Colonic mucosa (tissue), 4 donors: ENCODE results near the gene LAMA1. TPM values are rescaled to one million over a fixed set of nuclear protein-coding genes. Genes with fewer than 3 reads are reported as not detected.

Experiments
- DNase-seq: peaks from one replicate; pipeline ENCODE4 v3.0.0-alpha.2; 2020
- H3K27ac ChIP-seq: fragments of 200-600 bp; one replicate; pipeline ENCODE4 v1.8.0; 2021
- H3K27me3 ChIP-seq: fragments of 200-600 bp; one replicate; pipeline ENCODE4 v1.8.0; 2021
- H3K36me3 ChIP-seq: fragments of 200-600 bp; one replicate; pipeline ENCODE4 v1.8.0; 2021
- H3K4me1 ChIP-seq: fragments of 200-600 bp; one replicate; pipeline ENCODE4 v1.8.0; 2021; ENCODE audit warnings: mild to moderate bottlenecking
- H3K4me3 ChIP-seq: fragments of 200-600 bp; one replicate; pipeline ENCODE4 v1.8.0; 2021
- H3K9ac ChIP-seq, 2 donors: one replicate each; pipeline ENCODE4 v1.7.0; 2013; ENCODE audit warnings: control low read depth in 2 of 2, low read depth in 2 of 2, low read length in 2 of 2
- H3K9me3 ChIP-seq: fragments of 200-600 bp; one replicate; pipeline ENCODE4 v1.8.0; 2021
- intact Hi-C: fragments of 100-400 bp; cut with DNase I; formaldehyde crosslinking; loops from one replicate; pipeline ENCODE4 v1.14.1; 2022
- total RNA-seq, 2 donors: library from RNA; stranded (reverse); fragmentation: NEBNext Ultra II Directional in 1 of 2; extraction: Animal tissue kit (Norgen Biotek cat#: 25700) in 1 of 2; gene quantifications; one replicate each; pipeline ENCODE4 v1.2.1, GENCODE V29; 2021
- TF ChIP-seq, protein P1 (sequence below): fragments of 200-600 bp; IDR thresholded peaks from one replicate; pipeline ENCODE4 v1.8.0; 2022; ENCODE audit warnings: antibody characterized with exemption, mild to moderate bottlenecking
- donor health status: healthy.
- donor health status: DM: no; HTN: no; CAD: no.
- donor health status: DM: no; HTN: no; CAD: no.

LAMA1 gene
- total RNA-seq, 2 donors from 2014 or later = 7.7 to 24.2 TPM

GRCh38 chr18:7105268-7105667, 12.3 kb downstream of the LAMA1 start:
- TF ChIP-seq, protein P1, sequence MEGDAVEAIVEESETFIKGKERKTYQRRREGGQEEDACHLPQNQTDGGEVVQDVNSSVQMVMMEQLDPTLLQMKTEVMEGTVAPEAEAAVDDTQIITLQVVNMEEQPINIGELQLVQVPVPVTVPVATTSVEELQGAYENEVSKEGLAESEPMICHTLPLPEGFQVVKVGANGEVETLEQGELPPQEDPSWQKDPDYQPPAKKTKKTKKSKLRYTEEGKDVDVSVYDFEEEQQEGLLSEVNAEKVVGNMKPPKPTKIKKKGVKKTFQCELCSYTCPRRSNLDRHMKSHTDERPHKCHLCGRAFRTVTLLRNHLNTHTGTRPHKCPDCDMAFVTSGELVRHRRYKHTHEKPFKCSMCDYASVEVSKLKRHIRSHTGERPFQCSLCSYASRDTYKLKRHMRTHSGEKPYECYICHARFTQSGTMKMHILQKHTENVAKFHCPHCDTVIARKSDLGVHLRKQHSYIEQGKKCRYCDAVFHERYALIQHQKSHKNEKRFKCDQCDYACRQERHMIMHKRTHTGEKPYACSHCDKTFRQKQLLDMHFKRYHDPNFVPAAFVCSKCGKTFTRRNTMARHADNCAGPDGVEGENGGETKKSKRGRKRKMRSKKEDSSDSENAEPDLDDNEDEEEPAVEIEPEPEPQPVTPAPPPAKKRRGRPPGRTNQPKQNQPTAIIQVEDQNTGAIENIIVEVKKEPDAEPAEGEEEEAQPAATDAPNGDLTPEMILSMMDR = no peak
- H3K9me3 ChIP-seq = no peaks in the 10 kb centered on the region
- DNase-seq = no peak
- intact Hi-C loops = no loop called here
- no peaks in the 10 kb centered on the region for H3K27me3 ChIP-seq
- no peaks in the 10 kb centered on the region for H3K4me1 ChIP-seq
- no peak overlapping the region for H3K9ac ChIP-seq
- no peak overlapping the region for H3K4me3 ChIP-seq
- H3K36me3 ChIP-seq = no peaks in the 10 kb centered on the region
- no peak overlapping the region for H3K27ac ChIP-seq

DNA sequence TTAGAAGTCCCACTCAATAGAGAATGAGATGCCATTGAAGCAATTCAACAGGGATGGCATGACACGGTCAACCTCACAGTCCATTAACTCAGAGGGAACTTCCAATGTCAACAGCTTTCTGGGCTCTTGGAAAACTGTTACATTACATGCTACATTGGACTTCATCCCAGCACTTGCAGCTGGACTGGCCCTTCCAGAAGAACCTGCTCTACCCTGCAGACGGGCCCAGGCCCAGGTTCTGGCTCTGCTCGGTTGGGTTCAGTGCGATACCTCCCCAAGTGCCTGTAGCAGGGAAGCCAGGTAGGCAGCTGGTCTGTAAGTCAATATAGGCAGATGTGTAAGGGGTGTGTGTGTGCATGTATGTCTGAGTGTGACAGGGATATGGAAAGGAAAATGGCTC, 12.9 kb downstream of the LAMA1 start:
- TF ChIP-seq, protein P1 = no peak
- no peak overlapping the region for H3K27ac ChIP-seq
- no peaks in the 10 kb centered on the region for H3K4me1 ChIP-seq
- no peaks in the 10 kb centered on the region for H3K36me3 ChIP-seq
- intact Hi-C loops = no loop called here
- H3K9ac ChIP-seq = no peak overlapping the region
- DNase-seq = no peak
- no peaks in the 10 kb centered on the region for H3K9me3 ChIP-seq
- no peaks in the 10 kb centered on the region for H3K27me3 ChIP-seq
- H3K4me3 ChIP-seq = no peak overlapping the region

- intact Hi-C loops = no loop called here
- Histone ChIP-seq H3K4me1 (no peaks in the 10 kb centered on the region), H3K36me3 (no peaks in the 10 kb centered on the region), H3K27ac (no peak overlapping the region), H3K27me3 (no peaks in the 10 kb centered on the region), H3K4me3 (no peak overlapping the region), H3K9ac (no peak overlapping the region), H3K9me3 (no peaks in the 10 kb centered on the region)
- DNase-seq = no peak
- TF ChIP-seq, protein P1 = no peak
Observed at GRCh38 chr18:7102131-7102530, 15.5 kb downstream of the LAMA1 start.

GRCh38 chr18:7096838-7097237, 20.8 kb downstream of the LAMA1 start:
- Histone ChIP-seq H3K36me3 (no peaks in the 10 kb centered on the region), H3K9ac (no peak overlapping the region), H3K9me3 (no peaks in the 10 kb centered on the region), H3K27me3 (no peaks in the 10 kb centered on the region), H3K4me1 (no peaks in the 10 kb centered on the region), H3K4me3 (no peak overlapping the region), H3K27ac (no peak overlapping the region)
- TF ChIP-seq, protein P1 = no peak
- intact Hi-C loops = no loop called here
- DNase-seq = no peak

DNA sequence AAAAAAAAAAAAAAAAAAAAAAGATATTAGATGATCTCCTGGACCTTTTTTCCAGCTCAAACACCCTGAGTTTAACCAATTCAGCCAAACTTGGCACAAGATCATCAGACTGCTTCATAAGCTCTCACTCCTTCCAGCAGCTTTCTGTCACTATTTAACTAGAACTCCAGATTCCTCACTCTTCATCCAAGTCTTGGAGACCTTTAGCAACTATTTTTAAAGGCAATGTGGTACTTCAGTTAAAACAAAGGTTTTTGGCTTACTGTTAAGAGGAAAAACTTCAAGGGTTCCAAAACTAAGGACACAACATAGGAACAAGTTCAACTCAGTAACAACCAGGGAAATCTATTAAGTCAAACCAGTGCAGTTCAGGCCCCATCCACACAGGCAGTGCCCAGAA, 23.2 kb downstream of the LAMA1 start:
- intact Hi-C loops = no loop called here
- Histone ChIP-seq H3K4me3 (no peak overlapping the region), H3K4me1 (no peaks in the 10 kb centered on the region), H3K9ac (no peak overlapping the region), H3K9me3 (no peaks in the 10 kb centered on the region), H3K36me3 (no peaks in the 10 kb centered on the region), H3K27ac (no peak overlapping the region), H3K27me3 (no peaks in the 10 kb centered on the region)
- TF ChIP-seq, protein P1 = no peak
- DNase-seq = no peak

GRCh38 chr18:7090771-7091170, 26.8 kb downstream of the LAMA1 start:
- DNase-seq = no peak
- H3K4me1 ChIP-seq = no peaks in the 10 kb centered on the region

More at GRCh38 chr18:7090771-7091170, 26.8 kb downstream of the LAMA1 start:
- Histone ChIP-seq H3K27ac (no peak overlapping the region), H3K9ac (no peak overlapping the region), H3K9me3 (no peaks in the 10 kb centered on the region), H3K4me3 (no peak overlapping the region), H3K27me3 (no peaks in the 10 kb centered on the region), H3K36me3 (no peaks in the 10 kb centered on the region)
- intact Hi-C loops = no loop called here
- TF ChIP-seq, protein P1 = no peak
